PFSK-1 (cell line): ENCODE measurements around the gene ZBTB24.

Experiments used
- FOXP2 ChIP-seq: optimal IDR thresholded peaks from 2 replicates; pipeline ENCODE3; 2011; ENCODE audit warnings: borderline replicate concordance, control low read depth, inconsistent platforms; ENCODE audit not compliant: insufficient read depth; ENCODE audit errors: extremely low read length, extremely low read depth
- POLR2AphosphoS5 ChIP-seq: IDR thresholded peaks from 2 replicates; pipeline ENCODE4 v1.6.1; 2012; ENCODE audit warnings: low read depth, mild to moderate bottlenecking, control low read depth, low read length, moderate library complexity
- REST ChIP-seq, 2 experiments: IDR thresholded peaks; 2 replicates each; pipeline versions ENCODE4 v1.6.1 to v1.8.0; 2011 to 2012; ENCODE audit warnings: low read depth in 2 of 2, low read length in 2 of 2, control low read depth in 1 of 2, inconsistent platforms in 1 of 2, mild to moderate bottlenecking in 1 of 2, moderate library complexity in 1 of 2; ENCODE audit not compliant: insufficient read depth in 1 of 2
- SIN3A ChIP-seq: IDR thresholded peaks from 2 replicates; pipeline ENCODE4 v1.6.1; 2012; ENCODE audit warnings: mild to moderate bottlenecking, low read length, moderate library complexity, borderline replicate concordance; ENCODE audit not compliant: insufficient read depth
- TAF1 ChIP-seq: IDR thresholded peaks from 2 replicates; pipeline ENCODE4 v1.6.1; 2012; ENCODE audit warnings: low read length, control low read depth, borderline replicate concordance; ENCODE audit not compliant: insufficient read depth

GRCh38 chr6:109454496-109455436, 28.3 kb downstream of the ZBTB24 start:
- no peak for TF ChIP-seq REST (IDR thresholded peaks at IDR 0.05; ENCODE audit: insufficient read depth in 1 of 2, low read depth in 2 of 2, low read length in 2 of 2)
- no peak for TF ChIP-seq SIN3A
- TF ChIP-seq TAF1, result no peak
- no peak for TF ChIP-seq POLR2AphosphoS5
- no peak for TF ChIP-seq FOXP2
